Tibial artery (tissue), 4 donors: ENCODE results near the gene CGNL1.
A peak's percentile ranks its signal among the peaks of the same experiment; 100 is the strongest.

ENCODE experiments used
- DNase-seq, 2 donors: peaks; one replicate each; pipeline ENCODE4 v3.0.0-alpha.2; 2019
- H3K27ac ChIP-seq, 2 donors: fragments of 200-600 bp; sonication (generic) in 1 of 2; 1 replicate in 1 of 2; 2 replicates in 1 of 2; pipeline ENCODE4 v1.5.1; 2018 to 2019; ENCODE audit warnings: mild to moderate bottlenecking in 1 of 2
- H3K27me3 ChIP-seq, 2 donors: fragments of 200-600 bp; sonication (generic) in 1 of 2; one replicate each; pipeline versions ENCODE4 v1.5.1 to v1.6.0; 2016 to 2019
- H3K36me3 ChIP-seq, 3 donors: fragments of 200-600 bp; sonication (generic) in 2 of 3; one replicate each; pipeline ENCODE4 v1.5.1; 2016 to 2019; ENCODE audit warnings: mild to moderate bottlenecking in 2 of 3
- H3K4me1 ChIP-seq, 4 donors: fragments of 200-600 bp; sonication (generic) in 2 of 4; 1 replicate in 3 of 4; 2 replicates in 1 of 4; pipeline ENCODE4 v1.5.1; 2016 to 2019
- H3K4me3 ChIP-seq, 2 donors: fragments of 200-600 bp; sonication (generic) in 1 of 2; 1 replicate in 1 of 2; 2 replicates in 1 of 2; pipeline ENCODE4 v1.5.1; 2018 to 2019; ENCODE audit warnings: mild to moderate bottlenecking in 2 of 2
- H3K9me3 ChIP-seq, 3 donors: fragments of 200-600 bp; sonication (generic) in 1 of 3; one replicate each; pipeline ENCODE4 v1.5.1; 2016 to 2019
- CTCF ChIP-seq, 2 experiments: fragments of 200-600 bp in 1 of 2; fragments of 450-650 bp in 1 of 2; IDR thresholded peaks; one replicate each; pipeline ENCODE4 v1.5.1; 2017 to 2019; ENCODE audit warnings: antibody characterized with exemption in 2 of 2, mild to moderate bottlenecking in 1 of 2, moderate library complexity in 1 of 2
- intact Hi-C: fragments of 100-400 bp; cut with DNase I; formaldehyde crosslinking; loops from one replicate; pipeline ENCODE4 v1.15.0; 2023; ENCODE audit warnings: low total_unique reads

Gene CGNL1

GRCh38 chr15:57583282-57583681, 207.0 kb downstream of the CGNL1 start:
- Histone ChIP-seq H3K27me3 (peaks cover 0 to 6% of the 10 kb centered on the region in 2 donors), H3K4me1 (no peaks in the 10 kb centered on the region), H3K4me3 (no peak overlapping the region), H3K36me3 (no peaks in the 10 kb centered on the region), H3K27ac (no peak overlapping the region), H3K9me3 (peaks cover 0 to 4% (median 0%) of the 10 kb centered on the region in 3 donors)
- TF ChIP-seq CTCF (IDR thresholded peaks at IDR 0.05), result no peak
- intact Hi-C loops, result no loop called here
- DNase-seq, result no peak

- H3K9me3 ChIP-seq, result peaks cover 0 to 4% (median 0%) of the 10 kb centered on the region in 3 donors
- no peak for DNase-seq
- H3K4me1 ChIP-seq, result peaks cover 0 to under 1% (median 0%) of the 10 kb centered on the region in 4 donors
- no peak for TF ChIP-seq CTCF (IDR thresholded peaks at IDR 0.05)
- no peaks in the 10 kb centered on the region for H3K36me3 ChIP-seq
- no peak overlapping the region for H3K4me3 ChIP-seq
- peaks cover 0 to 3% of the 10 kb centered on the region in 2 donors for H3K27me3 ChIP-seq
- H3K27ac ChIP-seq, result no peak overlapping the region
- intact Hi-C loops, result no loop called here
These were observed 207.4 kb downstream of the CGNL1 start for GRCh38 chr15:57583720-57584119.

GRCh38 chr15:57586661-57587424, 210.5 kb downstream of the CGNL1 start:
- no peak for DNase-seq
- Histone ChIP-seq H3K27ac (no peak overlapping the region), H3K4me1 (peaks cover 0 to 17% (median 9%) of the 10 kb centered on the region in 4 donors), H3K9me3 (peaks cover 0 to 4% (median 0%) of the 10 kb centered on the region in 3 donors), H3K36me3 (no peaks in the 10 kb centered on the region), H3K27me3 (peaks cover 0 to 7% of the 10 kb centered on the region in 2 donors), H3K4me3 (no peak overlapping the region)
- no peak for TF ChIP-seq CTCF (IDR thresholded peaks at IDR 0.05)
- intact Hi-C loops, result no loop called here

GRCh38 chr15:57589281-57589680, 213.0 kb downstream of the CGNL1 start:
- H3K36me3 ChIP-seq, result no peaks in the 10 kb centered on the region
- peak in 1 of 2 donors; percentile 36 for DNase-seq
- intact Hi-C loops, result no loop called here
- no peak overlapping the region for H3K4me3 ChIP-seq
- H3K4me1 ChIP-seq, result peaks cover 0 to 21% (median 13%) of the 10 kb centered on the region in 4 donors
- no peaks in the 10 kb centered on the region for H3K9me3 ChIP-seq
- peak overlapping the region in 1 of 2 donors; percentile 32 for H3K27ac ChIP-seq
- H3K27me3 ChIP-seq, result peaks cover 0 to 9% of the 10 kb centered on the region in 2 donors
- no peak for TF ChIP-seq CTCF (IDR thresholded peaks at IDR 0.05)

GRCh38 chr15:57589754-57590153, 213.4 kb downstream of the CGNL1 start:
- no peak for TF ChIP-seq CTCF (IDR thresholded peaks at IDR 0.05)
- Histone ChIP-seq H3K4me3 (no peak overlapping the region), H3K27me3 (peaks cover 0 to 9% of the 10 kb centered on the region in 2 donors), H3K27ac (peak overlapping the region in 1 of 2 donors; percentile 32), H3K9me3 (no peaks in the 10 kb centered on the region), H3K4me1 (peaks cover 0 to 21% (median 13%) of the 10 kb centered on the region in 4 donors), H3K36me3 (no peaks in the 10 kb centered on the region)
- DNase-seq, result no peak
- intact Hi-C loops, result no loop called here
